HG02970 (cell line): ENCODE measurements around the gene SHLD1.

Experiments
- ATAC-seq: cut with Tn5 transposase; IDR thresholded peaks from one replicate; pipeline ENCODE4 v1.9.1; 2021; ENCODE audit warnings: mild to moderate bottlenecking, moderate library complexity, moderate number of reproducible peaks; ENCODE audit not compliant: unreplicated experiment, low FRiP score

Gene SHLD1

DNA sequence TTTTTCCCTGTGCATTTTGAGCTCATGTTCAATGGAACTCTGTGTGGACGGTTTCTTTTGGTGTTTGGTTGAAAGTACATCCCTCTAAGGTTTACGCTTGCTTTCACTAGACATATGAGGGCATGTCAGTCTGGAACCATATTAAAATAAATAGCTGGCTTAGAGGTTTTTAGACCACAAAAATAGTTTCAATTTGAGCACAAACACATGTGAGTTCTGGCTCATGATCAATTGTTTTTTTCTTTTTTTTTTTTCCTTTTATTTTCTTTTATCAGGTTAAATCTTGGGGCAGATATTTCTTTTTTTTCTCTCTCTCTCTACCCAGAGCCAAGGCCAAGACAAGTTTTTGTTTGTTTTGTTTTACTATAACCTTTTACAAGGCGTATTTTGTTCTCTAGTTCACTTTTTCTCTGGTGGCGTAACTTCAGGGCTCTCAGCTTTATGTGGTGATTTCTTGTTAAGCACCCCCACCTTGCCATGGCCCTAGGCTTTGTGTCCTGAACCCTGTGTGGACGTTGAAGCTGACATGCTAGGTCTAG lies 92.9 kb downstream of the SHLD1 start:
- ATAC-seq, result no peak

DNA sequence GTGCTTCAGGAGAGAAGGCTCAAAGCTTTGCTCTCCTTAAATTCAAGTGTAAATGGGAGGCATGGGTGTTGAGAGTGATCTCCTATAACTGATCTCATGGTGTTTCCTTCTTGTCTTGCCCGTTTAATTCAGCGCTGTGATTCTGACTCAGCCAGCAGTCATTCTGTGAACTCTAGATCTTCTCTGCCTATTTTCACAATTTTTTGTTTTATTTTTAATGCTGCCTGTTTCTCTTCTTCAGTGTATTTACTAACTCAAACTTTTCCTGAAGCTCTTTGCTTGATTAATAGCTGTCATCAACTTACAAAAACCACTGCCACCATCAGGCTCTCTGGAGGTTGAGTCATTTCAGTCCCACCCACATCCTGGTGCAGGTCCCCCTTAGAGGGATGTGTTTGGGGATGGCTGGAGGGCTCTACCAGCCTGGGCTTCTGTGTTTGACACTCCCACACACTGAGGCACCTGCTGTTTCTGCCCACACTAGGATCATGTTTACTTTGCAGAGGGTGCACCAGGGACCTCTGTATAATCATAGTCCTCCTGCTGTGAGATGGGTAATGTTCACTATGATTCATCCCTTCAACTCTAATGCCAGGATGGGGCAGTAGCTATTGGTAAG lies 94.0 kb downstream of the SHLD1 start:
- peak; percentile 66 for ATAC-seq

DNA sequence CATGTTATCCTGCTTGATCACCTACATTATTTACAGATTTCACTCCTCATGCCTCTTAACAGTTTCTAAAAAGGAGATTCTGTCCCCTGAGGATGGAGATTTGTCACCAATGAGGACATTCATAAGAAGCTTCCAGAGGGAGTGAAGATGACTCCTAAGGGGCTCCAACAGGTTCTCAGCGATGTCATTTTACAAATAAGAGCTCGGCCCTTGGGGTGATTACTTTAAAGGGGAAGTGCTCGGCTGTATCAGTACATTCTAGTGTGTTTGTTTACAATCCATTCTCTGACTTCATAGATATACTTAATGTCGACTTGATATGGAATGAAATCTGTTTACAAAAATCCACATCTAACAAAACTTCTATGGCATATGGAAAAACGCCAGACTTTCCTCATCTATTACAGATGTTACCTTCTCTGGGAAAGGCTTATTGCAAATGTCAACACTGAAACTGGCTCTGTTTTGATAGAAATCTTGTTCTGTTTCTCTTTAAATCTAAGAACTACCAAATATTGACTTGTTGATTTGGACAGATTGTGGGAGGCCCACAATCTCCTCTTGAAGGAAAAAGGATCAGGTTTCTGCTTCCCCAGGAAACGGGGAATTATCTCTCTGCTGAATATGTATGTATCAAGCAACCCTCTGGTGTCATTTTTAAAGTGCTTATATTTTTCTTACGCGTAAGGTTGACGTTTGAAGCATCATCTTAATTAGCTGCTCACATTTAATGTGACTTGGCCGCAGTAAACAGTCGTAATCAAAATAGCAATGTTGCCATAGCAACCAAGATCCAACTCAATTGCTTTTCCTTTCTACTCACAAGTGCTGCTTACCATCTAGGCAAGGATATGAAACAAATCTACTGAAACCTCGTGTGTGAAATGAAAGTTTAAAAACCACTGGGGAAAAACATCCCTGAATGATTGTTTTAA lies 95.7 kb downstream of the SHLD1 start:
- ATAC-seq, result no peak

DNA sequence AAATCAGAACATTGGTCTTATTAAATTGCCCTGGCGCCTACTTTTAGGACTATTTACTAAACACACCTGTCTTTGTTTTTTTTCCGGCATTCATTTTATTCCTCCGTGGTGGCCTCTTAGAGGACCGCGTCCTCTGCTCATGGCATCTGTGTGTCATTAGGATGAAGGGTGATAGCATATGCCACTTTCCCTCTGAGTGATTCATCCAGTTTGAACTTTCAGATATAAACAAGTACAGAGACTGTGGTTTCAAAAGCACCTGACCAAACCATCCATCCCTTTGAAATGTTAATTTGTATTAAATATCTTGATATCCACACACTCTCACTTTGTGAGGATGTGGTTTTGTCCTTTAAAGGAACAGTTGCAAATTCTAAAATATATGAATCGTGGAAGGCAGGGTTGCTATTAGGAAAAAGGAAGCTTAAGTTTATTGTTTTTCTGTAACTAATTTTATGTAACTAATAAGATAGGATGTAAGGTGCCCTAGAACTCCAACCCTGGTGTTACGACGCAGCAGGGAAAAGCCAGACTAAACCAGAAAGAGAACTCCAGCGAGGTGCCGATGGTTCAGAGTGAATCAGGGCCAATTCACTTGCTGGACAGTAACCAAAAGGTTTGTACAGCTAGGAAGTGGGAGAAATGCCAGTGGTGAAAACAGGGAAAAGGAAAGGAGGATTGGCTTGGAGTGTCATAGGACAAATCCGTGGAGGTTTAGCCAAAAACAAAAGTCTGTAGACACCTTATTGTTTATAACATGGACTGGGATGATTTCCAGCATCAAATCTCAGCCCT lies 98.7 kb downstream of the SHLD1 start:
- ATAC-seq, result no peak

DNA sequence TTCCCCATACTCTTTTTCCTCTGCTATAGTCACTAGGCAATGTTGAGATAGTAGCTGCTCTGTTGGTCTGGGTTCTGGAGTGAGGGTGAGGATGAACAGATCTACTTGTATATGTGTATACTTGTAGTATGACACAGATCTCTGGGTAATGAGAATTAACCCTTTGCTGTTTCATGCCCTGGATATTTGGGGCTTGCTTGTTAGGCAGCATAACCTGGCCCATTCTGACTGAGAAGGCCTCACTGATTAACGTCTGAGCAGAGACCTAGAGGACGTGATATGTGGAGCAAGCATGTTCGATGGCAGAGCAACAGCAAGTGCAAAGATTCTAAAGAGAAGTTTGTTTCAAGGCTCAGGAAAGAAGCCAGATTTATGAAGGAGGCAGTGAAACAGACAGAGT lies 105.7 kb downstream of the SHLD1 start:
- ATAC-seq, result no peak

DNA sequence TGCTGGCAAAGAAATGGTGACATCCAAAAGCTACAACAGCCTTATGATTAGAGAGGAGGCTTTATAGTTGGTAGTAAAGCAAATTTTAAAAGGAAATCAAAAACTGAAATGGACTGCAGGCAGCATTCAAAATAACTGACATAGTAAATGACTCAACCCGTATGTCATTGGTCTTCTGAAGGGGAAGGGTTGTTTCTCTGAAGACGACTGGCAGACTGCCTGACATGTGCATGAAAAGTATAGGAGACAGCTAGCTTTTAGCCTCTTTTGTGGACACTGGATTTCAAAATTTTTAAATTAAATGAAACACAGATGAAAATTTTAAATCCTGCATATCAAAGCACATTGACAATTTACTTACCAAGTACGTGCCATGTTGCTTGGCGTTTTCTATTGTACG lies 109.4 kb downstream of the SHLD1 start:
- ATAC-seq, result no peak

DNA sequence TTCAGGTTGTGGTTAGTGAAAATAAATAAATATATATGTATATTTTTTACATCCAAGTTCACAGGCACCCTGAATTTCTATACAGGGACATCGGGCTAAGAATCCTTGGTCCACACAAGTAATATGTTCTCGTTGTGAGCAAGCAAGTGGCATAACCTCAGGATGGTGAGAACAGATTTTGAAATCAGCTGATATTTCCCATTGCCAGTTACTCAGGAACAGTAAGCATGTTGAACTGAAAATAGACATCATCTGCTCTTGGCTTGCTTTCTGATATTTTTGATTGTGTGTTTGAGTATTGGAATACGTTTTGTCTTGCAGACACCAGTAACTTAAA lies 112.5 kb downstream of the SHLD1 start:
- no peak for ATAC-seq

DNA sequence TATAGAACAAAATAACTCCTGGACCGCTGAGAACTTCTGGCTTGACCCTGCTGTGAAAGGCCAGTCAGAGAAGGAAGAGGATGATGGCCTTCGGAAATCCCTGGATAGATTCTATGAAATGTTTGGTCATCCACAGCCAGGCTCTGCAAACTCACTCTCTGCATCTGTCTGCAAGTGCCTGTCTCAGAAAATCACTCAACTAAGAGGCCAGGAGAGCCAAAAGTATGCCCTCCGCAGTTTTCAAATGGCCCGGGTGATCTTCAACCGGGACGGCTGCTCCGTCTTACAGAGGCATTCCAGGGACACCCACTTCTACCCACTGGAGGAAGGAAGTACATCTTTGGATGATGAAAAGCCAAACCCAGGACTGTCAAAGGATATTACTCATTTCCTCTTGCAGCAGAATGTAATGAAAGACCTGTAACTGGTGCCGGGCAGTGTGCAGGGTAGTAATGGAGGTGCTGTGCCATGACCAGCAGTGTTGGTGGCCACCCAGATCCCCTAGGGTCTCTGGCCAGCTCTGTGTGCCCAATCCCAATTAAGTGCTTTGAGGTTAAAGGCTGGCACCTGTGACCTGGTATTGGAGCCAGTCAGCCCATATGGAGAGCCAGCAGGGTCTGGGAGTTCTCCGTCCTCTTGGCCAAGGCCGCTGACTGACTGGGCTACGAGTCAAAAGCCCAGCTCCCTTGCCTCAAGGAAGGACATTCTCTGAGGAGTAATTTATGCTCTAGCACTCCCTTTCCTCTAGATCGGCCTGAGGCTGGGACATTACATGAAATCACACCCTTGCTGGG lies 113.0 kb downstream of the SHLD1 start:
- ATAC-seq, result no peak

DNA sequence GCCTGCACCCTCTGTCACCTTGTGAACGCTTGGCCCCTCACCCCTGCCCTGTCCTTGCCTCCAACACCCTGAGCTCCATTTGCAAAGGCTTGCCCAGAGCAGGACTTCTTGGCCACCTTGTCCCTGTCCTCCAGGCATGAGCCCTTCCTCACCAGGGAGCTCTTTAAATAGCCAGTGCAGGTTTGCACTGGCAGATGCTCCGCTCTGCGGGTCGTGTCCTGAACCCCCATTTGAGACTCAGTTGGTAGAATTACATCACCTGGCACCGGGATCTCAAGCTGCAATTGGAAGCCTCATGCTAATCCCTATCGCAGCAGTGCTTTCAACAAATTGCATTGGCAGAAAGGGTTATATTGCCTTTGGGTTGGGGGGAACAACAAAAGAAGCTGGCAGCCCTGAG lies 114.2 kb downstream of the SHLD1 start:
- ATAC-seq, result no peak

DNA sequence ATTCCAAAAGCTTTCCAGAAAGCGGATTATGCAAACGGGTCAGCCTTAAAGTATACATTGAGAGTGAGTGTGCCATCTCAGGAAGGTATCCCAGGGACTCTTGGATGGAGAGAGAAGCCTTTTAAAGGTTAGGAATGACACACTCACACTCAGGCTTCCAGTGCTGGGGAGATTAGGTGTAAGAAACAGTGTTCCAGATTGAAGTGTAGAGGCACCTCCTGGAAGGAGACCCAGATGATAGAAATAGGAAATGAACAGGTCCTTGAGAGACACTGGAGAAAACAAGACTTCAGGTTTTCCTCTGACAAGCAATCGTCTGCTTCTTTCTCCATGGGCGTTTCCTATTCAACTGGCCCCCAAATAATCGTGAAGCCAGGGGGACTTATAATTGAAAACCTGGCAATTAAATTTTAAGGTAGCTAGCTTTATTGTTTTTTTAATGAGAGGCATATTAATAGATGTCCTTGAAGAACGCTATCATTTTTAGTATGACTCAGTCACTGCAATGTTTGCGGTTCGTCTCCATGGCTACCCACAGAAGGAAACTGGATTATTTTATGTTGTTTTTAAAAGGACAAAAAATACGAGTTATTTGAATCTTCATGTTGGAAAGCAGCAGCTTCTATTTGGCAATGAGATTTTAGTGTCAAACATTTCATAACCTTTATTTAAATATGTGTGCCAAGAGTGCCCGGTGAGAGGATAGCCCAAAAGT lies 114.8 kb downstream of the SHLD1 start:
- ATAC-seq, result no peak

DNA sequence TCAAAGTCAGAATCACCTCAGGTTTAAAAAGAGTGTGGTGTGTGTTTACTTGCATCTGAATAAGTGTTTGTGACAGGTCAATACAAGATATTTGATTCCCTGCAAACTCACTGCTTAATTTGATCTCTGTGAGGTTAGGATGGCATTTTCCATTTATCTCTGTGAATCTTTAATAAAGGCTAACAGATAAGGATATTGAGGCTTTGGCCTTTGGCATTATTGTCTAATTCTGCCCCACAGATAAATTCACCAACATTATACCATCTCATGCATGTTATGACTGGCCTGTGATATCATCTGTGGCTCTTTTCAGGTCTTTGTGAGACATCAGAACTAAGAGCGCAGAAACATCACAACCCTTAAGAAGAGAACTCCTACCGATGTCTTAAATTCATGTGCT lies 115.4 kb downstream of the SHLD1 start:
- ATAC-seq, result no peak

DNA sequence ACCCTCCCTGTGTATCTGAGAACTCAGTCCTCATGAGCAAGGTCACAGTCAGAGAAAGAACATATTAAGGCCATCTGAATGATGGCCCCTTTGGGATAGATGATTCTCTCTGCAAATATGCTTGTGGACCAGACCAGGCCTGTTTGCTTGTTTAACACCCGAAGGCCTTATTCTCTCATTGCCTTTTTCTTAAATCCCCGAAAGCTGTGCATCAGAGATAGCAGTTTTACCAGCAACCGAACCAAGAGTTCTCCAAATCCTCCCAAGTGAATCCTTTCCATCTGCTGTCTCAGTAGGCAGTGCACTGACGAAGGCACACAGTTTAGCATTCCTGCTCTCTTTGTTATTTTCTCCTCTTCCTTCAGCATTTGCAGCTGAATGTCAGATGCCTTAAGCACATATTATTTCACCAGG lies 120.4 kb downstream of the SHLD1 start:
- ATAC-seq, result no peak

DNA sequence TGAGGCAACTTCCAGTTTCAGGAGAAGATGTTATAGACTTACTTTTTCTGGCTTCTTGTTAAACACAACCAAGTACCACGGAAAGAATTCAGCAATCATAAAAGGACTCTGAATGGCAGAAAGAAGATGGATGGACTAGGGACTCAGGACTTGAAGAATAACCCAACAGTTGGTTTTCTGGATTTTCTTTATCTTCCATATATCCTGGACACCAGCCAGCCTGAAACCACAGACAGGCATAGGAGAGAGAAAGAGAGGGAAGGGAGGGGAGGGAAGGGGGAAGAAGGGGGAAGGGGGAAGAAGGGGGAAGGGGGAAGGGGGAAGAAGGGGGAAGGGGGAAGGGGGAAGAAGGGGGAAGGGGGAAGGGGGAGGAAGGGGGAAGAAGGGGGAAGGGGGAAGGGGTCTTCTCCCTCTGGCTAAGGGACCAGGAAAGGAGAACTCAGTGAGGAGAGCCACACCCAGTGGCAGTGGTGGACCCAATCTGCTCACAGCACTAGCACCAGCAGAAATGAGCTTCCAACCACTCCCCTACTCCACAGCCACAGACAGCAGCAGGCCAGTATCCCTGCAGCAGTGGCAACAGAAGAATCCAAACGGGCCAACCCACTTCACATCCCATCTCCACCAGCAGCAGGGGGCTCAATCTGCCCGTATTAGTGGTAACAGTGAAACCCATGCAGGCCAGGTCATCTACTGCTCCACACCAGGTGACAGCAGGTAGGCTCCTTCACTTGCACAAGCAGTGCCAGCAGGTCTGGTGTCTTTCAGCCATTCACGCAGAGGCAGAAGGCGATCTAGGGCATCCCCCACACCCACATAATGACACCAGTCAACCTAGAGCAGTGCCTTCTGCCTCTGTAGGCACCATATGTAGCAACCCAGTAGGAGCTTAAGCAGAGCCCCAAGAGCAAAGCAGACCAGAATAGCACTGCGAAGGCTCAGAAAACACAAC lies 121.5 kb downstream of the SHLD1 start:
- ATAC-seq, result no peak

DNA sequence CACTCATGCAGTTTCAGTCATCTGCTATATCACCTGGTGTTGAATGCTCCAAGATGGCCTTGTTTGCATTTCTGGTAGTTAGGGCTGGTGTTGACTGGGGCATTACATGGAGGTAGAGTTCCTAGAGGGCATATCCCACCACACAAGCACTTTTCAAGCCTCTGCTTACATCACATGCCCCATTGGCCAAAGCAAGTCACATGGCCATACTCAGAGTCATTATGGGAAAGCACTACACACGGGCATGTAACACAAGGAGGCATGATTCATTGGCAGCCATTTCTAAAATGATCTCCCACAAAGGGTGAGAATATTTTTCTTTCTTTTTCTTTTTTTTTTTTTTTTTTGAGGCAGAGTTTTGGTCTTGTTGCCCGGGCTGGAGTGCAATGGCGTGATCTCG lies 126.9 kb downstream of the SHLD1 start:
- ATAC-seq, result no peak

DNA sequence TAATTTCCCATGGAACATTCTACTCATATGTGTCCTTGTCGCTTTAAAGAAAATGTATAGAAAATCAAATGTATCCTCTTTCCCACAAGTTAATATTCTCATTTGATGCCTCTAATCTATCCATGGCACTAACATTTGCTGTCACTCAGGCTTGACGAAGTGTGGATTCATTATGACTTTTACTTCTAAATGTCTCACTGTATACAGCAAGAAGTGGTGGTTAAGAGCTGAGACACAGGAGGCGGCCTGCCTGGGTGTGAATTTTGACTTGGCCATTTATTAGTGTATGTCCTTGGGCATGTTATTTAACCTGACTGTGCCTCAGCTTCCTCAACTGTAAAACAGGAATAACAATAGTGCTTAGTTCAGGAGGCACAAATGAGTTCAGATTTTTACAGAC lies 130.1 kb downstream of the SHLD1 start:
- ATAC-seq, result no peak

DNA sequence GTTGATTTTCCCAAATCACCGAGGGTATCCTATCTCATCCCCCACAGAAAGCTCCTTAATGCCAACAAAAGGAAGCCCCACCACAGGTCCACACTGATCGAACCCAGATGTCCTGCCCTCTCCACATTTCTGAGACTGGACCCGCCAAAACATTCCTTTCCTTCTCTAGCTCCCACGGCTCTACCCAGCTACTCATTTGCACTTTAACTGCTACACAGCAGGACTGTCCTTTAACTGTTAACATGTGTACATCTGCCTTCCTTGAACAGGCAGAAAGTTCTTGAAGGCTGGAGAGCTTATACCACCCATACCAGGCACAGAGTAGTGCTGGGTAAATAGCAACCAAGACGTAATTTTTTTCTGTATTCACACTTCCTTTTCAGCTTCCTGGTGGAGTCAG lies 131.5 kb downstream of the SHLD1 start:
- ATAC-seq, result no peak

DNA sequence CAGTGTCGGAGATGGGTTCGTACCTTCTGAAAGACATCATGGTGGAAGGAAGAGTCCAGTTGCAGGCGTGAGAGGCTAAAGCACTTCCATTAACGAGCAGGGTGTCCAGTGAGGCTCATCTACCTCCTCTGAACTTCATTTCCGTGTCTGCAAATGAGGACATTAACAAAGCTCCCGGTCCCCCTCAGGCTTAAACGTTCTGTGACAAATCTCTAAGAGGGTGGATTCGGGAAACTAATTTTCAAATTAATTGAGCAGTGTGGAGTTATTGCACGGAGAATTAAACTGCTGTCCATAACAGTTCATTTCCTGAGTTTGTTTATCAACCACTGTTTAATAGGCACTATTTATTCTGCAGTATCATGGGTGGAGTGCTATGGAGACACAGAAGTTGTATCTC lies 132.0 kb downstream of the SHLD1 start:
- no peak for ATAC-seq

DNA sequence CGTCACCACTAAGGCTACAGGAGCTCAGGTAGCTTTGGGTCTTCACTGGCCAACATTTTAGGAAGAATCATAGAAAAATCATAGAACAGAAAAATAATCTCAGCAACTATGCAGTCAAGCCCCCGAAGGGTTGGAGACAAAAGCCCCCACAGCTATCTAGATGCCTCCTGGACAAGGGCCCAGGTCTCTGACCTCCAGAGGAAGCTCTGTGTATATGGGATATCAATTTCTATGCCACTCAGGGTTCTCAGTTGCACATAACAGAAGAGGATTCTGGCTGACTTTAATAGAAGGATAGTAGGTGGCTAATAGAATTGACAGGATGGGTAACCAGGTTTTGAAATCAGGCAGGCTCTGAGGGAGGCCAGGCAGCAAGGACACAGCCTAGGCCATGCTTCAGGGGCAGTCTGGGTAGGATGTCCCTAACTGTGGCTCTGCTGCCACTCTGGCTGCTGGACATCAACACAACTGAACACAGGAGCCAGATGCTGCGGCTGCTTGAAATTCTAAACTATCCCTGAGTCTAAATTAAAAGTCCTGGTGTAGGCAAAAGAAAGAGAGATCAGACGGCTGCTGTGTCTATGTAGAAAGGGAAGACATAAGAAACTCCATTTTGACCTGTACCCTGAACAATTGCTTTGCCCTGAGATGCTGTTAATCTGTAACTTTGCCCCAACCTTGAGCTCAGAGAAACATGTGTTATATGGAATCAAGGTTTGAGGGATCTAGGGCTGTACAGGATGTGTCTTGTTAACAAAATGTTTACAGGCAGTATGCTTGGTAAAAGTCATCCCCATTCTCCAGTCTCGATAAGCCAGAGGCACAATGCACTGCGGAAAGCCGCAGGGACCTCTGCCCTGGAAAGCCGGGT lies 134.5 kb downstream of the SHLD1 start:
- ATAC-seq, result no peak
